Gastrocnemius medialis (tissue), 4 donors: ENCODE data around the gene TATDN2. TPM values are rescaled to one million over a fixed set of nuclear protein-coding genes. Genes with fewer than 3 reads are reported as not detected.

Source experiments
- ATAC-seq, 2 donors: fragments of 150-250 bp; one replicate each; pipeline ENCODE4 v1.9.1; 2016
- DNase-seq, 2 donors: peaks; one replicate each; pipeline ENCODE4 v3.0.0-alpha.2; 2019
- H3K27ac ChIP-seq, 4 donors: fragments of 200-600 bp; sonication (generic); 1 replicate in 1 of 4; 2 replicates in 3 of 4; pipeline ENCODE4 v1.5.1; 2016 to 2018; ENCODE audit warnings: mild to moderate bottlenecking in 2 of 4, moderate library complexity in 1 of 4
- H3K27me3 ChIP-seq, 3 donors: fragments of 200-600 bp; sonication (generic) in 2 of 3; 1 replicate in 1 of 3; 2 replicates in 2 of 3; pipeline versions ENCODE4 v1.5.1 to v1.6.0; 2016 to 2019; ENCODE audit warnings: mild to moderate bottlenecking in 1 of 3, moderate library complexity in 1 of 3
- H3K36me3 ChIP-seq, 2 donors: fragments of 200-600 bp; sonication (generic) in 1 of 2; one replicate each; pipeline ENCODE4 v1.5.1; 2017 to 2018
- H3K4me1 ChIP-seq, 2 donors: fragments of 200-600 bp; sonication (generic) in 1 of 2; one replicate each; pipeline ENCODE4 v1.5.1; 2016 to 2017; ENCODE audit warnings: mild to moderate bottlenecking in 2 of 2
- H3K4me3 ChIP-seq, 4 donors: fragments of 200-600 bp; sonication (generic) in 3 of 4; 1 replicate in 1 of 4; 2 replicates in 3 of 4; pipeline ENCODE4 v1.5.1; 2016 to 2019; ENCODE audit warnings: mild to moderate bottlenecking in 2 of 4
- H3K9me3 ChIP-seq, 3 donors: fragments of 200-600 bp; sonication (generic) in 2 of 3; 1 replicate in 1 of 3; 2 replicates in 2 of 3; pipeline ENCODE4 v1.5.1; 2016 to 2019
- CTCF ChIP-seq, 5 experiments: fragments of 450-650 bp in 3 of 5; fragments of 200-600 bp in 2 of 5; sonication (generic) in 2 of 5; IDR thresholded peaks in 4 of 5; conservative IDR thresholded peaks in 1 of 5; 1 replicate in 4 of 5; 2 replicates in 1 of 5; pipeline ENCODE4 v1.5.1; 2016 to 2019; ENCODE audit warnings: antibody characterized with exemption in 5 of 5, mild to moderate bottlenecking in 3 of 5, moderate library complexity in 3 of 5
- POLR2A ChIP-seq, 2 donors: fragments of 450-650 bp; IDR thresholded peaks; one replicate each; pipeline ENCODE4 v1.6.1; 2017; ENCODE audit warnings: antibody characterized with exemption in 2 of 2, mild to moderate bottlenecking in 2 of 2, moderate library complexity in 2 of 2
- in situ Hi-C, 4 donors: fragments of 200-750 bp; cut with MboI; loops; one replicate each; pipeline versions ENCODE4 v1.15.0 to v1.8.0; 2017; ENCODE audit warnings: low sequenced_read_pairs in 4 of 4
- intact Hi-C: fragments of 100-400 bp; cut with DNase I; formaldehyde crosslinking; loops from one replicate; pipeline ENCODE4 v1.15.1; 2023; ENCODE audit warnings: low total_unique reads
- total RNA-seq, 4 donors: library from RNA; depleted of rRNA; stranded (reverse); fragments of >200 nt; gene quantifications; one replicate each; pipeline versions ENCODE4 v1.1.0 to v1.2.3, GENCODE V29; 2016

TATDN2 gene
- total RNA-seq, 4 donors from 2014 or later, result 10.9 to 11.5 (median 10.9) TPM

GRCh38 chr3:10283638-10284037 is 35.4 kb downstream of the TATDN2 start:
- ATAC-seq, result no peak
- Histone ChIP-seq H3K27ac (no peak overlapping the region), H3K36me3 (peaks cover 0 to 76% of the 10 kb centered on the region in 2 donors), H3K4me3 (no peak overlapping the region), H3K27me3 (no peaks in the 10 kb centered on the region), H3K4me1 (no peaks in the 10 kb centered on the region), H3K9me3 (no peaks in the 10 kb centered on the region)
- intact Hi-C loops, result no loop called here
- DNase-seq, result no peak
- TF ChIP-seq POLR2A (IDR thresholded peaks at IDR 0.05) (no peak), CTCF (IDR thresholded peaks at IDR 0.05 in 4 of 5, conservative IDR thresholded peaks at IDR 0.05 in 1 of 5) (no peak)
- in situ Hi-C loops, result no loop called here

GRCh38 chr3:10284496-10284895 is 36.2 kb downstream of the TATDN2 start:
- no peak for ATAC-seq
- Histone ChIP-seq H3K9me3 (no peaks in the 10 kb centered on the region), H3K4me3 (no peak overlapping the region), H3K36me3 (peaks cover 0 to 76% of the 10 kb centered on the region in 2 donors), H3K27me3 (no peaks in the 10 kb centered on the region), H3K4me1 (no peaks in the 10 kb centered on the region), H3K27ac (no peak overlapping the region)
- no peak for TF ChIP-seq CTCF (IDR thresholded peaks at IDR 0.05 in 4 of 5, conservative IDR thresholded peaks at IDR 0.05 in 1 of 5)
- no peak for TF ChIP-seq POLR2A (IDR thresholded peaks at IDR 0.05)
- in situ Hi-C loops (no loop called here), intact Hi-C loops (no loop called here)
- no peak for DNase-seq

- DNase-seq, result no peak
- no peak for TF ChIP-seq POLR2A (IDR thresholded peaks at IDR 0.05)
- in situ Hi-C loops, result no loop called here
Measured at GRCh38 chr3:10285272-10286132, 37.2 kb downstream of the TATDN2 start.

GRCh38 chr3:10286133-10286524 is 37.9 kb downstream of the TATDN2 start:
- no peak for ATAC-seq
- intact Hi-C loops, result no loop called here
- in situ Hi-C loops, result no loop called here

More at GRCh38 chr3:10285272-10286132, 37.2 kb downstream of the TATDN2 start:
- Histone ChIP-seq H3K36me3 (peaks cover 0 to 74% of the 10 kb centered on the region in 2 donors), H3K4me3 (no peak overlapping the region), H3K27ac (no peak overlapping the region), H3K9me3 (no peaks in the 10 kb centered on the region), H3K27me3 (no peaks in the 10 kb centered on the region), H3K4me1 (no peaks in the 10 kb centered on the region)
- ATAC-seq, result no peak
- intact Hi-C loops, result no loop called here

More at GRCh38 chr3:10286133-10286524, 37.9 kb downstream of the TATDN2 start:
- no peaks in the 10 kb centered on the region for H3K9me3 ChIP-seq
- no peak overlapping the region for H3K27ac ChIP-seq
- no peak overlapping the region for H3K4me3 ChIP-seq
- no peaks in the 10 kb centered on the region for H3K27me3 ChIP-seq
- H3K36me3 ChIP-seq, result peaks cover 0 to 69% of the 10 kb centered on the region in 2 donors
- TF ChIP-seq POLR2A (IDR thresholded peaks at IDR 0.05) (no peak), CTCF (IDR thresholded peaks at IDR 0.05 in 4 of 5, conservative IDR thresholded peaks at IDR 0.05 in 1 of 5) (no peak)
- no peak for DNase-seq
- no peaks in the 10 kb centered on the region for H3K4me1 ChIP-seq
